MCF 10A (cell line): Measurements from ENCODE around the gene MTMR3. TPM values are rescaled to one million over a fixed set of nuclear protein-coding genes. Genes with fewer than 3 reads are reported as not detected.

Source experiments
- BruUV-seq: library from RNA; stranded (reverse); fragments of 400-500 nt; replicated peaks from 2 replicates; lab custom pipeline; 2021; lab: Mats Ljungman, UMichigan
- CTCF ChIA-PET: fragments of 300-600 bp; sonication (Branson Sonifier 250); formaldehyde crosslinking; extraction: SDS; loops from one replicate; lab custom pipeline; 2021; ENCODE audit warnings: antibody characterized with exemption, inconsistent platforms; lab: Yijun Ruan, JAX
- POLR2A ChIA-PET: fragments of 300-600, 350-650 bp; sonication (Branson Sonifier 250); formaldehyde crosslinking; extraction: SDS; loops from one replicate; lab custom pipeline; 2020; ENCODE audit warnings: antibody characterized with exemption, inconsistent platforms; lab: Yijun Ruan, JAX
- DNase-seq: peaks from one replicate; pipeline ENCODE4 v3.0.0-alpha.2; 2018; ENCODE audit not compliant: unreplicated experiment
- H3K27ac Mint-ChIP-seq: one replicate; pipeline ENCODE4 v1.8.0; 2022; ENCODE audit warnings: mild to moderate bottlenecking, low read depth, mixed read lengths; ENCODE audit not compliant: unreplicated experiment
- H3K27me3 Mint-ChIP-seq: one replicate; pipeline ENCODE4 v1.8.0; 2022; ENCODE audit warnings: mixed read lengths; ENCODE audit not compliant: insufficient read depth, unreplicated experiment
- H3K36me3 Mint-ChIP-seq: one replicate; pipeline ENCODE4 v1.8.0; 2022; ENCODE audit warnings: mild to moderate bottlenecking, moderate library complexity, mixed read lengths; ENCODE audit not compliant: insufficient read depth, unreplicated experiment
- H3K4me1 Mint-ChIP-seq: one replicate; pipeline ENCODE4 v1.8.0; 2022; ENCODE audit warnings: mixed read lengths; ENCODE audit not compliant: insufficient read depth, unreplicated experiment
- H3K4me3 Mint-ChIP-seq: one replicate; pipeline ENCODE4 v1.8.0; 2022; ENCODE audit warnings: mild to moderate bottlenecking, moderate library complexity, mixed read lengths; ENCODE audit not compliant: unreplicated experiment
- H3K9me3 Mint-ChIP-seq: one replicate; pipeline ENCODE4 v1.8.0; 2022; ENCODE audit warnings: mixed read lengths; ENCODE audit not compliant: unreplicated experiment
- CTCF ChIP-seq: fragments of 200-600 bp; IDR thresholded peaks from one replicate; pipeline ENCODE4 v1.8.0; 2022; ENCODE audit warnings: antibody characterized with exemption, mild to moderate bottlenecking; ENCODE audit not compliant: unreplicated experiment
- intact Hi-C: fragments of 100-400 bp; cut with micrococcal nuclease; formaldehyde crosslinking; loops from 2 replicates; pipeline ENCODE4 v1.14.1; 2022
- total RNA-seq: library from RNA; stranded (reverse); gene quantifications from 2 replicates; pipeline ENCODE4 v1.2.3, GENCODE V29; 2022

MTMR3 gene
- total RNA-seq, 1 experiment from 2014 or later, result 34.4 TPM

GRCh38 chr22:29887358-29887757, 4.4 kb downstream of the MTMR3 start:
- H3K9me3 Mint-ChIP-seq, result no peaks in the 10 kb centered on the region
- H3K4me3 Mint-ChIP-seq, result no peak overlapping the region
- DNase-seq, result no peak
- ChIA-PET POLR2A (interaction anchor here (1.0 to 2.0 kb wide), 5 partner anchors 16 to 50 kb away, joined by 3 to 8 read pairs (median 5); partner anchors contain the start of gene ASCC2), CTCF (interaction anchor here (0.7 to 1.2 kb wide), 2 partner anchors 18 to 118 kb away, joined by 3 read pairs; no protein-coding TSS in a partner anchor)
- H3K27ac Mint-ChIP-seq, result no peak overlapping the region
- BruUV-seq, result no TSS peak
- H3K27me3 Mint-ChIP-seq, result no peaks in the 10 kb centered on the region
- intact Hi-C loops, result no loop called here
- peaks cover 11% of the 10 kb centered on the region for H3K4me1 Mint-ChIP-seq
- TF ChIP-seq CTCF, result no peak
- no peaks in the 10 kb centered on the region for H3K36me3 Mint-ChIP-seq

GRCh38 chr22:29890760-29891159, 7.8 kb downstream of the MTMR3 start:
- POLR2A ChIA-PET, result interaction anchor here (0.6 kb wide), 1 partner anchor 15 kb away, joined by 4 read pairs; no protein-coding TSS in a partner anchor
- no peak for DNase-seq
- BruUV-seq, result no TSS peak
- no peaks in the 10 kb centered on the region for H3K9me3 Mint-ChIP-seq
- no peaks in the 10 kb centered on the region for H3K27me3 Mint-ChIP-seq
- peaks cover 4% of the 10 kb centered on the region for H3K4me1 Mint-ChIP-seq
- intact Hi-C loops, result no loop called here
- TF ChIP-seq CTCF, result no peak
- no peaks in the 10 kb centered on the region for H3K36me3 Mint-ChIP-seq
- CTCF ChIA-PET, result no interaction called here
- H3K4me3 Mint-ChIP-seq, result no peak overlapping the region
- no peak overlapping the region for H3K27ac Mint-ChIP-seq

GRCh38 chr22:29892315-29893156, 9.6 kb downstream of the MTMR3 start:
- H3K27me3 Mint-ChIP-seq, result no peaks in the 10 kb centered on the region
- BruUV-seq, result no TSS peak
- ChIA-PET POLR2A (interaction anchor here (0.6 kb wide), 1 partner anchor 304 kb away, joined by 3 read pairs; no protein-coding TSS in a partner anchor), CTCF (interaction anchor here (0.6 kb wide), 1 partner anchor 23 kb away, joined by 3 read pairs; no protein-coding TSS in a partner anchor)
- TF ChIP-seq CTCF, result no peak
- no peak overlapping the region for H3K27ac Mint-ChIP-seq
- peaks cover 4% of the 10 kb centered on the region for H3K4me1 Mint-ChIP-seq
- H3K4me3 Mint-ChIP-seq, result no peak overlapping the region
- no peaks in the 10 kb centered on the region for H3K36me3 Mint-ChIP-seq
- intact Hi-C loops, result no loop called here
- no peak for DNase-seq
- H3K9me3 Mint-ChIP-seq, result no peaks in the 10 kb centered on the region

DNA sequence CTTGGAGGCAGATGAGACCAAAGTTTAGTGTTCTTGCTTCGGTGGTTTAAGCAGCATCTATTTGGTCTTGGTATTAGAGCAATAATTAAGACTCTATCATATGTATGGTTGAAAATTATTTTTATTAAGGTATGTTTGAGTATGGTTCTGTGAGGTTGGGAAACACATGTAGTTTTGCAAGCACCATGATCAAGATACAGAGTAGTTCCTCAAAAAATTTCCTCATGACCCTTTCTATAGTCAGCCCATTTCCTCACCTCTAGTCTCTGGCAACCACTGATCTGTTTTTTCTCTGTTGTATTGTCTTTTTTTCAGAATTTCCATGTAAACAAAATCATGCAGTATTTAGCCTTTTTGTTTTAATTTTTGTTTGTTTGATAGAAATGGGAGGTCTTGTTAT, 18.4 kb downstream of the MTMR3 start:
- BruUV-seq, result no TSS peak
- ChIA-PET POLR2A (no interaction called here), CTCF (interaction anchor here (1.0 kb wide), 1 partner anchor 127 kb away, joined by 4 read pairs; no protein-coding TSS in a partner anchor)

More for the DNA sequence above, 18.4 kb downstream of the MTMR3 start:
- H3K27me3 Mint-ChIP-seq, result no peaks in the 10 kb centered on the region
- intact Hi-C loops, result no loop called here
- no peak overlapping the region for H3K27ac Mint-ChIP-seq
- no peak overlapping the region for H3K4me3 Mint-ChIP-seq
- no peaks in the 10 kb centered on the region for H3K9me3 Mint-ChIP-seq
- no peak for DNase-seq
- no peak for TF ChIP-seq CTCF
- peaks cover 12% of the 10 kb centered on the region for H3K4me1 Mint-ChIP-seq
- peaks cover 7% of the 10 kb centered on the region for H3K36me3 Mint-ChIP-seq
